Measurements from ENCODE around the gene ZFAND6. TPM values are rescaled to one million over a fixed set of nuclear protein-coding genes. Genes with fewer than 3 reads are reported as not detected.

The ZFAND6 gene
- total RNA-seq, 2 donors from 2014 or later, result 103 to 167 TPM

- H3K27me3 ChIP-seq (replicated peaks; ENCODE audit: insufficient read depth), result no peaks in the 10 kb centered on the region
- H3K4me3 ChIP-seq, result no peak overlapping the region
- WGBS, result 92% methylated on average over 3 of the region's 3 CpGs
- no peak for TF ChIP-seq CTCF (IDR thresholded peaks at IDR 0.05)
- TF ChIP-seq POLR2A (IDR thresholded peaks at IDR 0.05), result no peak
- no peak for TF ChIP-seq POLR2AphosphoS5 (IDR thresholded peaks at IDR 0.05)
- H3K36me3 ChIP-seq, result no peaks in the 10 kb centered on the region
- no peak overlapping the region for H3K27ac ChIP-seq
- intact Hi-C loops (cut with DNase I), result no loop called here
- DNase-seq (ENCODE audit: low spot score), result no peak
- no peaks in the 10 kb centered on the region for H3K4me1 ChIP-seq (replicated peaks)
- no peaks in the 10 kb centered on the region for H3K9me3 ChIP-seq
Measured at GRCh38 chr15:80020731-80021130, 38.7 kb upstream of the ZFAND6 start.

- Histone ChIP-seq H3K4me3 (no peak overlapping the region), H3K27me3 (replicated peaks; ENCODE audit: insufficient read depth) (no peaks in the 10 kb centered on the region), H3K36me3 (no peaks in the 10 kb centered on the region), H3K27ac (no peak overlapping the region), H3K4me1 (replicated peaks) (no peaks in the 10 kb centered on the region), H3K9me3 (no peaks in the 10 kb centered on the region)
- DNase-seq (ENCODE audit: low spot score), result no peak
- intact Hi-C loops (cut with DNase I), result no loop called here
- no peak for TF ChIP-seq POLR2A (IDR thresholded peaks at IDR 0.05)
- TF ChIP-seq CTCF (IDR thresholded peaks at IDR 0.05), result no peak
- no peak for TF ChIP-seq POLR2AphosphoS5 (IDR thresholded peaks at IDR 0.05)
- WGBS, result 92% methylated on average over 3 of the region's 3 CpGs
Measured at GRCh38 chr15:80026310-80026709, 33.2 kb upstream of the ZFAND6 start.

GRCh38 chr15:80026754-80027153 lies 32.7 kb upstream of the ZFAND6 start:
- DNase-seq (ENCODE audit: low spot score), result no peak
- no peaks in the 10 kb centered on the region for H3K27me3 ChIP-seq (replicated peaks; ENCODE audit: insufficient read depth)
- TF ChIP-seq POLR2A (IDR thresholded peaks at IDR 0.05) (no peak), CTCF (IDR thresholded peaks at IDR 0.05) (no peak), POLR2AphosphoS5 (IDR thresholded peaks at IDR 0.05) (no peak)
- H3K36me3 ChIP-seq, result no peaks in the 10 kb centered on the region
- H3K4me3 ChIP-seq, result no peak overlapping the region
- H3K9me3 ChIP-seq, result no peaks in the 10 kb centered on the region
- 67% methylated on average over 4 of the region's 4 CpGs for WGBS
- no peaks in the 10 kb centered on the region for H3K4me1 ChIP-seq (replicated peaks)
- H3K27ac ChIP-seq, result no peak overlapping the region
- intact Hi-C loops (cut with DNase I), result no loop called here

GRCh38 chr15:80028937-80029336 lies 30.5 kb upstream of the ZFAND6 start:
- Histone ChIP-seq H3K9me3 (no peaks in the 10 kb centered on the region), H3K36me3 (no peaks in the 10 kb centered on the region), H3K4me1 (replicated peaks) (no peaks in the 10 kb centered on the region), H3K27ac (no peak overlapping the region), H3K27me3 (replicated peaks; ENCODE audit: insufficient read depth) (no peaks in the 10 kb centered on the region), H3K4me3 (no peak overlapping the region)
- WGBS, result 70% methylated on average over 2 of the region's 2 CpGs
- no peak for TF ChIP-seq POLR2AphosphoS5 (IDR thresholded peaks at IDR 0.05)
- no peak for TF ChIP-seq POLR2A (IDR thresholded peaks at IDR 0.05)
- no peak for TF ChIP-seq CTCF (IDR thresholded peaks at IDR 0.05)
- no peak for DNase-seq (ENCODE audit: low spot score)
- intact Hi-C loops (cut with DNase I), result no loop called here

- Histone ChIP-seq H3K4me3 (no peak overlapping the region), H3K9me3 (no peaks in the 10 kb centered on the region), H3K4me1 (replicated peaks) (no peaks in the 10 kb centered on the region), H3K36me3 (no peaks in the 10 kb centered on the region), H3K27me3 (replicated peaks; ENCODE audit: insufficient read depth) (no peaks in the 10 kb centered on the region), H3K27ac (no peak overlapping the region)
- TF ChIP-seq CTCF (IDR thresholded peaks at IDR 0.05), result no peak
- no peak for TF ChIP-seq POLR2A (IDR thresholded peaks at IDR 0.05)
- no peak for TF ChIP-seq POLR2AphosphoS5 (IDR thresholded peaks at IDR 0.05)
- intact Hi-C loops (cut with DNase I), result no loop called here
- no peak for DNase-seq (ENCODE audit: low spot score)
- 57% methylated on average over 3 of the region's 3 CpGs for WGBS
Measured at GRCh38 chr15:80031841-80032240, 27.6 kb upstream of the ZFAND6 start.

Data from prostate gland (tissue), 2 donors.